A549 (cell line): ENCODE measurements around the gene GPD2. TPM values are rescaled to one million over a fixed set of nuclear protein-coding genes. Genes with fewer than 3 reads are reported as not detected.
A peak's percentile ranks its signal among the peaks of the same experiment; 100 is the strongest.

Source experiments
- ATAC-seq, 2 experiments: fragments of 200-7000 bp in 1 of 2; fragments of >200 bp in 1 of 2; cut with Nextera tagmentation in 1 of 2; cut with Tn5 transposase in 1 of 2; 3 replicates each; pipeline versions ENCODE4 v1.8.0 to v1.9.1; 2018 to 2020; ENCODE audit warnings: mild to moderate bottlenecking in 1 of 2, moderate library complexity in 1 of 2
- CTCF ChIA-PET: fragments of 300-600 bp; sonication (Branson Sonifier 250); formaldehyde crosslinking; extraction: SDS; loops from one replicate; lab custom pipeline; 2021; ENCODE audit warnings: antibody characterized with exemption, inconsistent platforms; lab: Yijun Ruan, JAX
- POLR2A ChIA-PET: fragments of 350-600 bp; formaldehyde crosslinking; extraction: SDS; loops from one replicate; lab custom pipeline; 2021; ENCODE audit warnings: antibody characterized with exemption, inconsistent platforms; lab: Yijun Ruan, JAX
- DNase-seq, 2 experiments: peaks; one replicate each; pipeline versions ENCODE4 v3.0.0 to v3.0.0-alpha.2; 2011 to 2016; ENCODE audit warnings: low read depth in 1 of 2, low spot score in 1 of 2
- FAIRE-seq: peaks from 2 replicates; lab custom pipeline; 2011; peaks lifted over from hg19 to GRCh38; lab: Jason Lieb, UNC
- H3K27ac ChIP-seq, 2 experiments: fragments of >200 bp; sonication (Bioruptor Twin); formaldehyde crosslinking; 3 replicates each; pipeline ENCODE4 v1.5.1; 2016 to 2017
- H3K4me1 ChIP-seq: fragments of >200 bp; sonication (Bioruptor Twin); formaldehyde crosslinking; 3 replicates; pipeline ENCODE4 v1.6.1; 2016
- H3K4me2 ChIP-seq: fragments of >200 bp; sonication (Bioruptor Twin); formaldehyde crosslinking; 3 replicates; pipeline ENCODE4 v1.6.1; 2016
- H3K4me3 ChIP-seq: fragments of >200 bp; sonication (Bioruptor Twin); formaldehyde crosslinking; 3 replicates; pipeline ENCODE4 v1.5.1; 2016
- H3K9me3 ChIP-seq: fragments of >200 bp; sonication (Bioruptor Twin); formaldehyde crosslinking; 3 replicates; pipeline ENCODE4 v1.6.1; 2016
- BHLHE40 ChIP-seq: IDR thresholded peaks from 2 replicates; pipeline ENCODE4 v1.6.1; 2012; ENCODE audit warnings: low read depth, low read length, inconsistent platforms
- CBX2 ChIP-seq: fragments of 200-600 bp; sonication (generic); IDR thresholded peaks from 2 replicates; pipeline ENCODE4 v1.6.1; 2016; ENCODE audit warnings: low read depth, mild to moderate bottlenecking, borderline replicate concordance
- CEBPB ChIP-seq, 2 experiments: fragments of >200 bp in 1 of 2; sonication (Bioruptor Twin) in 1 of 2; formaldehyde crosslinking in 1 of 2; IDR thresholded peaks; 2 replicates each; pipeline ENCODE4 v1.6.1; 2012 to 2016
- CHD2 ChIP-seq: fragments of 150-350 bp; IDR thresholded peaks from 2 replicates; pipeline ENCODE4 v1.6.1; 2014; ENCODE audit warnings: low read length; ENCODE audit not compliant: partially characterized antibody
- ELK1 ChIP-seq: fragments of 150-350 bp; IDR thresholded peaks from 2 replicates; pipeline ENCODE4 v1.6.1; 2014; ENCODE audit warnings: low read depth, mild to moderate bottlenecking, low read length
- FOSB ChIP-seq: fragments of 250-450 bp; sonication (Bioruptor Pico); IDR thresholded peaks from 2 replicates; pipeline ENCODE4 v1.5.0; 2020; ENCODE audit warnings: mild to moderate bottlenecking, moderate library complexity
- GATA3 ChIP-seq: IDR thresholded peaks from 2 replicates; pipeline ENCODE4 v1.6.1; 2012; ENCODE audit warnings: borderline replicate concordance
- HDAC2 ChIP-seq: fragments of 200-600 bp; sonication (generic); IDR thresholded peaks from 2 replicates; pipeline ENCODE4 v1.6.1; 2016
- HES2 ChIP-seq: fragments of >200 bp; sonication (Bioruptor Twin); formaldehyde crosslinking; IDR thresholded peaks from 2 replicates; pipeline ENCODE4 v1.6.1; 2016
- HMGXB4 ChIP-seq: fragments of 250-450 bp; sonication (Bioruptor Pico); IDR thresholded peaks from 2 replicates; pipeline ENCODE4 v1.5.0; 2021; ENCODE audit warnings: mild to moderate bottlenecking, moderate library complexity, borderline replicate concordance
- HOXA7 ChIP-seq: fragments of 250-450 bp; sonication (Bioruptor Pico); IDR thresholded peaks from 2 replicates; pipeline ENCODE4 v1.5.0; 2020; ENCODE audit warnings: mild to moderate bottlenecking, moderate library complexity
- JUNB ChIP-seq: fragments of >200 bp; sonication (Bioruptor Twin); formaldehyde crosslinking; IDR thresholded peaks from 2 replicates; pipeline ENCODE4 v1.6.1; 2016
- MAX ChIP-seq: IDR thresholded peaks from 2 replicates; pipeline ENCODE4 v1.6.1; 2012
- MAZ ChIP-seq: fragments of 150-350 bp; IDR thresholded peaks from 2 replicates; pipeline ENCODE4 v1.6.1; 2014; ENCODE audit warnings: antibody characterized with exemption, low read depth, low read length, borderline replicate concordance
- NR3C1 ChIP-seq: fragments of >200 bp; sonication (Bioruptor Twin); formaldehyde crosslinking; IDR thresholded peaks from 3 replicates; pipeline ENCODE4 v1.6.1; 2017
- POLR2AphosphoS2 ChIP-seq: conservative IDR thresholded peaks from 2 replicates; pipeline ENCODE4 v1.6.1; 2012; ENCODE audit warnings: low read length, improper control_type of control experiment, inconsistent platforms
- SREBF2 ChIP-seq: fragments of 450-650 bp; IDR thresholded peaks from 2 replicates; pipeline ENCODE4 v1.6.1; 2014; ENCODE audit warnings: mild to moderate bottlenecking, moderate library complexity
- ZSCAN20 ChIP-seq: fragments of 250-450 bp; sonication (Bioruptor Pico); IDR thresholded peaks from 2 replicates; pipeline ENCODE4 v1.8.0; 2022; ENCODE audit warnings: mild to moderate bottlenecking, moderate library complexity
- WGBS: methylation state at CpG from one replicate; pipeline ENCODE4 v1.1.6; 2017; ENCODE audit errors: missing lambda C conversion rate; 5-methylcytosine and 5-hydroxymethylcytosine counted together
- polyA plus RNA-seq, 4 experiments: library from polyadenylated mRNA; depleted of rRNA in 3 of 4; stranded (reverse); fragments of >200 nt; fragmentation: RNase III in 1 of 4; extraction: RNeasy Plus Mini Kit Qiagen cat#74134 plus additional on column Dnase treatment in 1 of 4; gene quantifications; 2 replicates in 3 of 4; 3 replicates in 1 of 4; pipeline ENCODE4 v1.2.3, GENCODE V29; 2011 to 2017

The GPD2 gene
- polyA plus RNA-seq, 2 of the 4 experiments (the other 2 are of a cell fraction) = 26.6 to 39.6 TPM

- Histone ChIP-seq H3K9me3 (no peaks in the 10 kb centered on the region), H3K4me1 (no peaks in the 10 kb centered on the region), H3K4me3 (no peak overlapping the region), H3K4me2 (no peak overlapping the region), H3K27ac (no peak overlapping the region)
- CTCF ChIA-PET = no interaction called here
- WGBS = 66% methylated on average over 4 of the region's 4 CpGs
- POLR2A ChIA-PET = no interaction called here
- ATAC-seq (peak in 1 of 2 experiments; percentile 38; a peak in 2 of 6 replicates), DNase-seq (no peak)
- TF ChIP-seq MAZ = no peak
- TF ChIP-seq, all 56 proteins: peak for 0
- FAIRE-seq = no peak
These were observed 101.0 kb downstream of the GPD2 start for GRCh38 chr2:156537141-156537540.

- ChIA-PET CTCF (no interaction called here), POLR2A (interaction anchor here (0.7 kb wide), 1 partner anchor 122 kb away, joined by 3 read pairs; no protein-coding TSS in a partner anchor)
- ATAC-seq = no peak
- no peak for DNase-seq
- H3K9me3 ChIP-seq = no peaks in the 10 kb centered on the region
- no peak overlapping the region for H3K27ac ChIP-seq
- TF ChIP-seq BHLHE40 (no peak), CBX2 (no peak), POLR2AphosphoS2 (no peak), ZSCAN20 (CRISPR knock-in tag) (no peak), HES2 (no peak), NR3C1 (no peak), MAX (no peak), HOXA7 (CRISPR knock-in tag) (no peak), ELK1 (no peak), JUNB (no peak), SREBF2 (no peak), FOSB (no peak), CEBPB (IDR thresholded peaks at IDR 0.05) (no peak), HDAC2 (no peak), CHD2 (no peak), HMGXB4 (CRISPR knock-in tag) (no peak), GATA3 (no peak)
- H3K4me1 ChIP-seq = no peaks in the 10 kb centered on the region
- no peak for FAIRE-seq
- WGBS = 95% methylated on average over 2 of the region's 2 CpGs
- no peak overlapping the region for H3K4me2 ChIP-seq
- H3K4me3 ChIP-seq = no peak overlapping the region
These were observed 101.9 kb downstream of the GPD2 start for GRCh38 chr2:156538083-156538504.

GRCh38 chr2:156539086-156539860 lies 103.1 kb downstream of the GPD2 start:
- H3K4me1 ChIP-seq = no peaks in the 10 kb centered on the region
- H3K4me3 ChIP-seq = no peak overlapping the region
- ATAC-seq (no peak), FAIRE-seq (no peak), DNase-seq (no peak)
- CTCF ChIA-PET = no interaction called here
- TF ChIP-seq NR3C1 = no peak
- POLR2A ChIA-PET = no interaction called here
- H3K9me3 ChIP-seq = no peaks in the 10 kb centered on the region
- 85% methylated on average over 4 of the region's 4 CpGs for WGBS
- no peak overlapping the region for H3K27ac ChIP-seq
- no peak overlapping the region for H3K4me2 ChIP-seq
